SK-N-SH treated with all-trans-retinoic acid at 6 μM for 48 hours (cell line): ENCODE results near the gene NPAS2.

Experiments used
- ATAC-seq: fragments of 200-7000 bp; cut with Tn5 transposase; 3 replicates; pipeline ENCODE4 v1.9.1; 2020; ENCODE audit warnings: mild to moderate bottlenecking, moderate library complexity
- ARNTL ChIP-seq: fragments of 450-650 bp; formaldehyde crosslinking; IDR thresholded peaks from 2 replicates; pipeline ENCODE4 v1.5.0; 2020; ENCODE audit warnings: low read depth, mild to moderate bottlenecking, moderate library complexity, borderline replicate concordance
- BACH2 ChIP-seq: fragments of 250-450 bp; sonication (Bioruptor Pico); IDR thresholded peaks from 2 replicates; pipeline ENCODE4 v1.9.0; 2021; ENCODE audit warnings: mild to moderate bottlenecking, borderline replicate concordance
- CSDC2 ChIP-seq: fragments of 250-450 bp; sonication (Bioruptor Pico); IDR thresholded peaks from 2 replicates; pipeline ENCODE4 v1.5.0; 2020; ENCODE audit warnings: mild to moderate bottlenecking, moderate library complexity
- ESRRG ChIP-seq: fragments of 250-450 bp; sonication (Bioruptor Pico); IDR thresholded peaks from 2 replicates; pipeline ENCODE4 v1.6.1; 2021; ENCODE audit warnings: mild to moderate bottlenecking
- ISL1 ChIP-seq: fragments of 250-450 bp; sonication (Bioruptor Pico); IDR thresholded peaks from 2 replicates; pipeline ENCODE4 v2.1.2; 2022; ENCODE audit warnings: mild to moderate bottlenecking, moderate library complexity
- PPARA ChIP-seq: fragments of 250-450 bp; sonication (Bioruptor Pico); IDR thresholded peaks from 2 replicates; pipeline ENCODE4 v1.5.0; 2020; ENCODE audit warnings: mild to moderate bottlenecking, borderline replicate concordance
- RARB ChIP-seq: fragments of 250-450 bp; sonication (Bioruptor Pico); IDR thresholded peaks from 2 replicates; pipeline ENCODE4 v1.8.0; 2021; ENCODE audit warnings: mild to moderate bottlenecking, moderate library complexity
- SNAI2 ChIP-seq: fragments of 250-450 bp; sonication (Bioruptor Pico); IDR thresholded peaks from 2 replicates; pipeline ENCODE4 v1.5.0; 2020; ENCODE audit warnings: mild to moderate bottlenecking, moderate library complexity
- TCF4 ChIP-seq: fragments of 250-450 bp; sonication (Bioruptor Pico); IDR thresholded peaks from 2 replicates; pipeline ENCODE4 v1.8.0; 2021; ENCODE audit warnings: mild to moderate bottlenecking, moderate library complexity, borderline replicate concordance
- TOX ChIP-seq: fragments of 250-450 bp; sonication (Bioruptor Pico); IDR thresholded peaks from 2 replicates; pipeline ENCODE4 v1.8.0; 2021; ENCODE audit warnings: mild to moderate bottlenecking, moderate library complexity, borderline replicate concordance
- ZC3H10 ChIP-seq: fragments of 250-450 bp; sonication (Bioruptor Pico); IDR thresholded peaks from 2 replicates; pipeline ENCODE4 v1.5.1; 2021; ENCODE audit warnings: mild to moderate bottlenecking, moderate library complexity
- ZFP3 ChIP-seq: fragments of 250-450 bp; sonication (Bioruptor Pico); IDR thresholded peaks from 2 replicates; pipeline ENCODE4 v1.5.0; 2020; ENCODE audit warnings: mild to moderate bottlenecking, moderate library complexity
- ZFP30 ChIP-seq: fragments of 450-650 bp; formaldehyde crosslinking; IDR thresholded peaks from 2 replicates; pipeline ENCODE4 v1.5.0; 2022; ENCODE audit warnings: mild to moderate bottlenecking, moderate library complexity
- ZNF565 ChIP-seq: fragments of 450-650 bp; formaldehyde crosslinking; conservative IDR thresholded peaks from 2 replicates; pipeline ENCODE4 v1.5.0; 2020; ENCODE audit warnings: low read depth, mild to moderate bottlenecking, moderate library complexity
- ZNF70 ChIP-seq: fragments of 450-650 bp; formaldehyde crosslinking; IDR thresholded peaks from 2 replicates; pipeline ENCODE4 v1.5.0; 2020; ENCODE audit warnings: mild to moderate bottlenecking, moderate library complexity
- ZNF8 ChIP-seq: fragments of 450-650 bp; formaldehyde crosslinking; IDR thresholded peaks from 2 replicates; pipeline ENCODE4 v1.5.0; 2020; ENCODE audit warnings: mild to moderate bottlenecking, moderate library complexity
- TF ChIP-seq, protein P1 (sequence below): fragments of 250-450 bp; sonication (Bioruptor Pico); IDR thresholded peaks from 2 replicates; pipeline ENCODE4 v1.8.0; 2020; ENCODE audit warnings: mild to moderate bottlenecking, moderate library complexity, borderline replicate concordance
- TF ChIP-seq, protein P2 (sequence below): fragments of 250-450 bp; sonication (Bioruptor Pico); IDR thresholded peaks from 2 replicates; pipeline ENCODE4 v1.5.1; 2021; ENCODE audit warnings: mild to moderate bottlenecking, moderate library complexity
- TF ChIP-seq, protein P3 (sequence below): fragments of 250-450 bp; sonication (Bioruptor Pico); IDR thresholded peaks from 2 replicates; pipeline ENCODE4 v1.5.1; 2020; ENCODE audit warnings: low read depth, mild to moderate bottlenecking, moderate library complexity
- TF ChIP-seq, protein P4 (sequence below): fragments of 250-450 bp; sonication (Bioruptor Pico); IDR thresholded peaks from 2 replicates; pipeline ENCODE4 v1.5.0; 2020; ENCODE audit warnings: mild to moderate bottlenecking, moderate library complexity

The NPAS2 gene

DNA sequence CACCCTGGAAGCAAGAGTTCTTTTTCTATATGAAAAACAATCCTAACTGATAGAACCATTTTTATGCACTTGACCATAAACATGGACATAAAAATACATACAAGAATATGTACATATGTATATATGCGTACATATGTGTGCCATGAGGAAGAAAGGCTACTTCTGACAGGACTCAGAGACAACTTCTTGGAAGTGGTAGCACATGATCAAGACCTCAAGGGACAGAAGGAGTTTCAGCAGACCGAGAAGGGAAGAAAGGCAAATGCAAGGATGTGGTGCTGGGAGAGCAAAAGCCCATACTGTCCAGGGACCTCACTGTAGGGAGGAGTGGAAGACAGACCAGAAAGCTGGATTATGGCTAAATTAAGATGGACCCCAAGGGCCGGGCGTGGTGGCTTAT lies 11.4 kb upstream of the NPAS2 start:
- TF ChIP-seq PPARA (CRISPR knock-in tag) (no peak), TCF4 (CRISPR knock-in tag) (no peak), TOX (CRISPR knock-in tag) (no peak), ARNTL (CRISPR knock-in tag) (no peak), CSDC2 (no peak), ZNF565 (CRISPR knock-in tag) (no peak), ISL1 (CRISPR knock-in tag) (no peak), SNAI2 (CRISPR knock-in tag) (no peak), ZC3H10 (CRISPR knock-in tag) (no peak), ESRRG (CRISPR knock-in tag) (no peak), RARB (CRISPR knock-in tag) (no peak), ZFP30 (CRISPR knock-in tag) (no peak)
- TF ChIP-seq, protein P1, sequence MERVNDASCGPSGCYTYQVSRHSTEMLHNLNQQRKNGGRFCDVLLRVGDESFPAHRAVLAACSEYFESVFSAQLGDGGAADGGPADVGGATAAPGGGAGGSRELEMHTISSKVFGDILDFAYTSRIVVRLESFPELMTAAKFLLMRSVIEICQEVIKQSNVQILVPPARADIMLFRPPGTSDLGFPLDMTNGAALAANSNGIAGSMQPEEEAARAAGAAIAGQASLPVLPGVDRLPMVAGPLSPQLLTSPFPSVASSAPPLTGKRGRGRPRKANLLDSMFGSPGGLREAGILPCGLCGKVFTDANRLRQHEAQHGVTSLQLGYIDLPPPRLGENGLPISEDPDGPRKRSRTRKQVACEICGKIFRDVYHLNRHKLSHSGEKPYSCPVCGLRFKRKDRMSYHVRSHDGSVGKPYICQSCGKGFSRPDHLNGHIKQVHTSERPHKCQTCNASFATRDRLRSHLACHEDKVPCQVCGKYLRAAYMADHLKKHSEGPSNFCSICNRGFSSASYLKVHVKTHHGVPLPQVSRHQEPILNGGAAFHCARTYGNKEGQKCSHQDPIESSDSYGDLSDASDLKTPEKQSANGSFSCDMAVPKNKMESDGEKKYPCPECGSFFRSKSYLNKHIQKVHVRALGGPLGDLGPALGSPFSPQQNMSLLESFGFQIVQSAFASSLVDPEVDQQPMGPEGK (CRISPR knock-in tag) = no peak

DNA sequence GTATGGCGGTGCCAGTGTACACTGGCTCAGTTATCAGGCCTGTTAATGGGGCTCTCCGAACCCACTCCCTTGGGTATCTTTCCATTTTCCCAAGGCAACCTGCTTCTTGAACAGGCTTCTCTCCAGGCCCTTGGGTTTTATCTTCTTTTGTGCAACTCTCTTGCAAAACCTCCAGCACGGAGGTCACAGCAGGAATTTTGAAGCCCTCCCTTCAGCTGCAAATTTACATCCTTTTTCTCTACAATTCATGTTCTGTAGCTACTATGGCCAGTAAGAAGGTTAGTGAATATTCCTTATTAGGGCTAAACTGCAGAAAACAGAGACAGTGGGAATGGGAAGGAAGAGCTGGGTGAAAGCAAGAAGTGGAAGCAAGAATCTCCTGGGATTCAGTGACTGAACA lies 10.4 kb upstream of the NPAS2 start:
- TF ChIP-seq PPARA (CRISPR knock-in tag) (no peak), ARNTL (CRISPR knock-in tag) (no peak), ZNF8 (CRISPR knock-in tag) (no peak), TCF4 (CRISPR knock-in tag) (no peak), ZFP30 (CRISPR knock-in tag) (no peak), ZC3H10 (CRISPR knock-in tag) (no peak), TOX (CRISPR knock-in tag) (no peak), ZFP3 (CRISPR knock-in tag) (no peak), ZNF70 (CRISPR knock-in tag) (no peak)
- TF ChIP-seq, protein P1 (CRISPR knock-in tag) = no peak
- TF ChIP-seq, protein P2, sequence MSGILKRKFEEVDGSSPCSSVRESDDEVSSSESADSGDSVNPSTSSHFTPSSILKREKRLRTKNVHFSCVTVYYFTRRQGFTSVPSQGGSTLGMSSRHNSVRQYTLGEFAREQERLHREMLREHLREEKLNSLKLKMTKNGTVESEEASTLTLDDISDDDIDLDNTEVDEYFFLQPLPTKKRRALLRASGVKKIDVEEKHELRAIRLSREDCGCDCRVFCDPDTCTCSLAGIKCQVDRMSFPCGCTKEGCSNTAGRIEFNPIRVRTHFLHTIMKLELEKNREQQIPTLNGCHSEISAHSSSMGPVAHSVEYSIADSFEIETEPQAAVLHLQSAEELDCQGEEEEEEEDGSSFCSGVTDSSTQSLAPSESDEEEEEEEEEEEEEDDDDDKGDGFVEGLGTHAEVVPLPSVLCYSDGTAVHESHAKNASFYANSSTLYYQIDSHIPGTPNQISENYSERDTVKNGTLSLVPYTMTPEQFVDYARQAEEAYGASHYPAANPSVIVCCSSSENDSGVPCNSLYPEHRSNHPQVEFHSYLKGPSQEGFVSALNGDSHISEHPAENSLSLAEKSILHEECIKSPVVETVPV (CRISPR knock-in tag) = no peak
- TF ChIP-seq, protein P3, sequence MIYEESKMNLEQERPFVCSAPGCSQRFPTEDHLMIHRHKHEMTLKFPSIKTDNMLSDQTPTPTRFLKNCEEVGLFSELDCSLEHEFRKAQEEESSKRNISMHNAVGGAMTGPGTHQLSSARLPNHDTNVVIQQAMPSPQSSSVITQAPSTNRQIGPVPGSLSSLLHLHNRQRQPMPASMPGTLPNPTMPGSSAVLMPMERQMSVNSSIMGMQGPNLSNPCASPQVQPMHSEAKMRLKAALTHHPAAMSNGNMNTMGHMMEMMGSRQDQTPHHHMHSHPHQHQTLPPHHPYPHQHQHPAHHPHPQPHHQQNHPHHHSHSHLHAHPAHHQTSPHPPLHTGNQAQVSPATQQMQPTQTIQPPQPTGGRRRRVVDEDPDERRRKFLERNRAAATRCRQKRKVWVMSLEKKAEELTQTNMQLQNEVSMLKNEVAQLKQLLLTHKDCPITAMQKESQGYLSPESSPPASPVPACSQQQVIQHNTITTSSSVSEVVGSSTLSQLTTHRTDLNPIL (CRISPR knock-in tag) = no peak
- TF ChIP-seq, protein P4, sequence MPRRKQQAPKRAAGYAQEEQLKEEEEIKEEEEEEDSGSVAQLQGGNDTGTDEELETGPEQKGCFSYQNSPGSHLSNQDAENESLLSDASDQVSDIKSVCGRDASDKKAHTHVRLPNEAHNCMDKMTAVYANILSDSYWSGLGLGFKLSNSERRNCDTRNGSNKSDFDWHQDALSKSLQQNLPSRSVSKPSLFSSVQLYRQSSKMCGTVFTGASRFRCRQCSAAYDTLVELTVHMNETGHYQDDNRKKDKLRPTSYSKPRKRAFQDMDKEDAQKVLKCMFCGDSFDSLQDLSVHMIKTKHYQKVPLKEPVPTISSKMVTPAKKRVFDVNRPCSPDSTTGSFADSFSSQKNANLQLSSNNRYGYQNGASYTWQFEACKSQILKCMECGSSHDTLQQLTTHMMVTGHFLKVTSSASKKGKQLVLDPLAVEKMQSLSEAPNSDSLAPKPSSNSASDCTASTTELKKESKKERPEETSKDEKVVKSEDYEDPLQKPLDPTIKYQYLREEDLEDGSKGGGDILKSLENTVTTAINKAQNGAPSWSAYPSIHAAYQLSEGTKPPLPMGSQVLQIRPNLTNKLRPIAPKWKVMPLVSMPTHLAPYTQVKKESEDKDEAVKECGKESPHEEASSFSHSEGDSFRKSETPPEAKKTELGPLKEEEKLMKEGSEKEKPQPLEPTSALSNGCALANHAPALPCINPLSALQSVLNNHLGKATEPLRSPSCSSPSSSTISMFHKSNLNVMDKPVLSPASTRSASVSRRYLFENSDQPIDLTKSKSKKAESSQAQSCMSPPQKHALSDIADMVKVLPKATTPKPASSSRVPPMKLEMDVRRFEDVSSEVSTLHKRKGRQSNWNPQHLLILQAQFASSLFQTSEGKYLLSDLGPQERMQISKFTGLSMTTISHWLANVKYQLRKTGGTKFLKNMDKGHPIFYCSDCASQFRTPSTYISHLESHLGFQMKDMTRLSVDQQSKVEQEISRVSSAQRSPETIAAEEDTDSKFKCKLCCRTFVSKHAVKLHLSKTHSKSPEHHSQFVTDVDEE (CRISPR knock-in tag) = no peak
- TF ChIP-seq, all 23 proteins: peak for 0
- ATAC-seq = no peak

More for the DNA sequence above, 11.4 kb upstream of the NPAS2 start:
- ATAC-seq = no peak

DNA sequence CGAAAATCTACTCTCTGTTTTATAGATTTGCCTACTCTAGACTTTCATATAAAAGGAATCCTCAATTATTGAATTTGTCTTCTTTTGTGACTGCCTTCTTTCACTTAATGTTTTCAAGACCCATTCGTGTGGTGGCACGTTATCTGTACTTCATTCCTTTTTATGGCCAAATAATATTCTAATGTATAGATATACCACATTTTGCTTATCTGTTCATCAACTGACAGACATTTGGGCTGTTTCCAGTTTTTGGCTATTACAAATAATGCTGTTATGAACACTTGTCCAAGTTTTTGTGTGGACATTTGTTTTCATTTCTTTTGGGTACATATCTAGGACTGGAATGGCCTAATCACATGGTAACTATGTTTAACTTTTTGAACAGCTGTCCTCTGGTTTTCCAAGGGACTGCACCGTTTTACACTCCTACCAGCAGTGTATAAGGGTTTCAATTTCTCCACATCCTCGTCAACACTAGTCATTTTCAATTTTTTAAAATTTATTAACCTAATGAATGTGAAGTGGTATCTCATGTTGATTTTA lies 9.3 kb upstream of the NPAS2 start:
- no peak for ATAC-seq
- TF ChIP-seq ZNF8 (CRISPR knock-in tag) = peak; percentile 91
- TF ChIP-seq BACH2 (CRISPR knock-in tag) = no peak
- TF ChIP-seq TOX (CRISPR knock-in tag) = no peak
